Loucy (cell line): ENCODE measurements around the gene KIAA1328.

Experiments
- H2AFZ ChIP-seq: fragments of 200-600 bp; sonication (generic); 2 replicates; pipeline ENCODE4 v1.6.0; 2016; ENCODE audit warnings: antibody characterized with exemption, mild to moderate bottlenecking, low read length, moderate library complexity
- H3F3A ChIP-seq: fragments of 200-600 bp; 2 replicates; pipeline ENCODE4 v1.6.0; 2016; ENCODE audit warnings: antibody characterized with exemption, low read depth, mild to moderate bottlenecking
- H3K27me3 ChIP-seq: fragments of 200-600 bp; sonication (generic); 2 replicates; pipeline ENCODE4 v1.6.1; 2014; ENCODE audit warnings: low read length, mild to moderate bottlenecking; ENCODE audit not compliant: insufficient read depth, poor library complexity, severe bottlenecking
- H3K36me3 ChIP-seq: fragments of 200-600 bp; sonication (generic); 2 replicates; pipeline ENCODE4 v1.6.1; 2016; ENCODE audit warnings: low read length; ENCODE audit not compliant: insufficient read depth
- H3K4me1 ChIP-seq: fragments of 200-600 bp; sonication (generic); 2 replicates; pipeline ENCODE4 v1.5.1; 2014; ENCODE audit warnings: low read length, mild to moderate bottlenecking; ENCODE audit not compliant: insufficient read depth, poor library complexity, severe bottlenecking
- H3K4me2 ChIP-seq: fragments of 200-600 bp; sonication (generic); 2 replicates; pipeline ENCODE4 v1.6.0; 2014; ENCODE audit warnings: antibody characterized with exemption, low read length, low read depth, mild to moderate bottlenecking; ENCODE audit not compliant: poor library complexity, severe bottlenecking
- H3K4me3 ChIP-seq: fragments of 200-600 bp; sonication (generic); 2 replicates; pipeline ENCODE4 v1.5.1; 2014; ENCODE audit warnings: low read length, mild to moderate bottlenecking, mixed read lengths; ENCODE audit not compliant: poor library complexity, severe bottlenecking
- H3K79me2 ChIP-seq: fragments of 200-600 bp; sonication (generic); 2 replicates; pipeline ENCODE4 v1.6.1; 2014; ENCODE audit warnings: low read length; ENCODE audit not compliant: insufficient read depth
- H3K9ac ChIP-seq: fragments of 200-600 bp; sonication (generic); 2 replicates; pipeline ENCODE4 v1.6.0; 2014; ENCODE audit warnings: mild to moderate bottlenecking, low read depth, low read length, moderate library complexity; ENCODE audit not compliant: poor library complexity, severe bottlenecking
- H3K9me2 ChIP-seq: fragments of 200-600 bp; sonication (generic); replicated peaks from 2 replicates; pipeline ENCODE4 v1.6.1; 2016; ENCODE audit warnings: low read depth, low read length, mixed read lengths
- H3K9me3 ChIP-seq: fragments of 200-600 bp; sonication (generic); 2 replicates; pipeline ENCODE4 v1.6.1; 2014; ENCODE audit warnings: mild to moderate bottlenecking, antibody characterized with exemption, low read length, low read depth; ENCODE audit not compliant: insufficient read depth
- H4K20me1 ChIP-seq: fragments of 200-600 bp; sonication (generic); 2 replicates; pipeline ENCODE4 v1.6.0; 2014; ENCODE audit warnings: antibody characterized with exemption, low read length, mild to moderate bottlenecking; ENCODE audit not compliant: insufficient read depth, poor library complexity, severe bottlenecking
- EZH2phosphoT487 ChIP-seq: fragments of 200-600 bp; IDR thresholded peaks from 2 replicates; pipeline ENCODE4 v1.6.1; 2018; ENCODE audit warnings: antibody characterized with exemption, mild to moderate bottlenecking, moderate library complexity, borderline replicate concordance
- TF ChIP-seq, protein P1 (sequence below): fragments of 200-600 bp; sonication (generic); conservative IDR thresholded peaks from 2 replicates; pipeline ENCODE4 v1.5.1; 2014; ENCODE audit warnings: mild to moderate bottlenecking, antibody characterized with exemption, low read length

KIAA1328 gene

DNA sequence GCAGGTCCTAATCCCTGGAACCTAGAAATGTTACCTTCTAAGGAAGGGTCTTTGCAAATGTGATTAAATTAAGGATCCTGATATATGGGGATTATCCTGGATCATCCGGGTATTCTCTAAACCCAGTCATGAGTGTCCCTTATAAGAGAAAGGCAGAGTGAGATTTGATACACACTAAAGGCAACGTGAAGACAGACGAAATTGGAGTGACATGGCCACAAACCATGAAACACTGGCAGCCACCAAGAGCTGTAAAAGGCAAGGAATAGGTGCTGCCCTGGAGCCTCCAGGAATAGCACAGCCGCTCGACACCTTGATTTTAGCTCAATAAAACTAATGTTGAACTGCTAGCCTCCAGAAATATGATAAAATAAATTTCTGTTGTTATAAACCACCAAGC is 45.1 kb upstream of the KIAA1328 start:
- Histone ChIP-seq H3K4me2 (no peak overlapping the region), H3K9me2 (no peaks in the 10 kb centered on the region), H3K4me1 (no peaks in the 10 kb centered on the region), H3K79me2 (no peaks in the 10 kb centered on the region), H3K9me3 (no peaks in the 10 kb centered on the region), H3K27me3 (no peaks in the 10 kb centered on the region), H3K9ac (no peak overlapping the region), H3K36me3 (peaks cover 3% of the 10 kb centered on the region; the same call in 1 of the 2 replicates), H2AFZ (no peak overlapping the region), H3F3A (no peaks in the 10 kb centered on the region), H3K4me3 (no peak overlapping the region), H4K20me1 (no peaks in the 10 kb centered on the region)
- TF ChIP-seq, protein P1, sequence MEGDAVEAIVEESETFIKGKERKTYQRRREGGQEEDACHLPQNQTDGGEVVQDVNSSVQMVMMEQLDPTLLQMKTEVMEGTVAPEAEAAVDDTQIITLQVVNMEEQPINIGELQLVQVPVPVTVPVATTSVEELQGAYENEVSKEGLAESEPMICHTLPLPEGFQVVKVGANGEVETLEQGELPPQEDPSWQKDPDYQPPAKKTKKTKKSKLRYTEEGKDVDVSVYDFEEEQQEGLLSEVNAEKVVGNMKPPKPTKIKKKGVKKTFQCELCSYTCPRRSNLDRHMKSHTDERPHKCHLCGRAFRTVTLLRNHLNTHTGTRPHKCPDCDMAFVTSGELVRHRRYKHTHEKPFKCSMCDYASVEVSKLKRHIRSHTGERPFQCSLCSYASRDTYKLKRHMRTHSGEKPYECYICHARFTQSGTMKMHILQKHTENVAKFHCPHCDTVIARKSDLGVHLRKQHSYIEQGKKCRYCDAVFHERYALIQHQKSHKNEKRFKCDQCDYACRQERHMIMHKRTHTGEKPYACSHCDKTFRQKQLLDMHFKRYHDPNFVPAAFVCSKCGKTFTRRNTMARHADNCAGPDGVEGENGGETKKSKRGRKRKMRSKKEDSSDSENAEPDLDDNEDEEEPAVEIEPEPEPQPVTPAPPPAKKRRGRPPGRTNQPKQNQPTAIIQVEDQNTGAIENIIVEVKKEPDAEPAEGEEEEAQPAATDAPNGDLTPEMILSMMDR = no peak
- TF ChIP-seq EZH2phosphoT487 = no peak

DNA sequence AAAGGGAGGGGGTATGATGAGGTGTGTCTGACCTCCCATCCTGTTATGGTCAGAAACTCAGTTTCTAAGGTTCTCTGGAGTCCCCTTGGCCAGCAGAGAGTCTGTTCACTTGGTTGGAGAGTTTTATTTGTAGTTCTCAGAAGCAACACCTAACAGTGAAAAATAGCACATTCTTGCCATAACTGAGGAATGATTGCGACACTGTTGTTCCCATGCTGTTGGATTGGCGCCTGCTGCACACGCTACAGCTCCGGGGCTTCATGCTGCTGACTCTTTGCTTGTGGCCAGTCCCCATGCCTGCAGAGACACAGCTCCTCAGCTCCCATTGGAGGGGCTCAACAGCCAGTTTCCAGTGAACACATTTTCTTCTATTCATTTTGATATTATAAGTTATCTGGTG is 42.2 kb upstream of the KIAA1328 start:
- Histone ChIP-seq H3K4me2 (no peak overlapping the region), H3K9me2 (no peaks in the 10 kb centered on the region), H3K9me3 (peaks cover 5% of the 10 kb centered on the region; the same call in 1 of the 2 replicates), H3K9ac (no peak overlapping the region), H3K27me3 (no peaks in the 10 kb centered on the region), H3K4me1 (no peaks in the 10 kb centered on the region), H2AFZ (no peak overlapping the region), H4K20me1 (no peaks in the 10 kb centered on the region), H3K36me3 (peaks cover 26% of the 10 kb centered on the region; the same call in 1 of the 2 replicates), H3F3A (no peaks in the 10 kb centered on the region), H3K79me2 (no peaks in the 10 kb centered on the region), H3K4me3 (no peak overlapping the region)
- TF ChIP-seq, protein P1 = no peak
- TF ChIP-seq EZH2phosphoT487 = no peak

DNA sequence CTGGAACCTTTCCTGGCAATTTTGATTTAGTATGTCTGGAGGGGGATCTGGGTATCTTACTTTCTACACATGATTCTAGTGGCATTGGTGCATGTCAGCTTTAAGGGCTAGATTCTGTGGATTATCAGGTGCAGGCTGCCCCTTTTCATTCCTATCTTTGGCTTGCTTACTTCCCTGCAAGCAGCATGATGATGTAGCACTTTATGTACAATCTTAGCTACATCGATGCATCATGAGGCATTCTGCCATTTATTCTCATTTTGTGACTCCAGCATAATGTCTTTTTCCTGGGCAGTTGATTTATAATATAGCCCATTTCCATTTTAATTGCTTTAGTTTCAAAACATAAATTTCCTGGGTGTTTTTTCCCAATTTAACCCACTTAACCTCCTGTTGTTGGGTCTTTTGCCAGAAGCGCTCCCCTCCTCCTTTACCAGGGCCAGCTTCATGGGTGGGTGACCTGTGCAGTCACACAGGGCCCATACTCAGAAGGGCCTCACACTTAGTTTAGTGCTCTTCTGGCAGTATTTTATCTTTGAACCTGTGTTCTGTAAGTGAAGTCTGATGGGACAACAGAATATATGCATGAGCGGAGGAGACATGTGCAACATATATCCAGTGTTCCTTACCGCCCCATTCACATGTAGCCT is 36.2 kb upstream of the KIAA1328 start:
- H3K79me2 ChIP-seq = no peaks in the 10 kb centered on the region
- no peaks in the 10 kb centered on the region for H3K4me1 ChIP-seq
- no peaks in the 10 kb centered on the region for H3K27me3 ChIP-seq
- no peaks in the 10 kb centered on the region for H4K20me1 ChIP-seq
- no peak overlapping the region for H3K4me2 ChIP-seq
- no peak overlapping the region for H3K9ac ChIP-seq
- H3F3A ChIP-seq = no peaks in the 10 kb centered on the region
- H3K9me2 ChIP-seq = no peaks in the 10 kb centered on the region
- H3K4me3 ChIP-seq = no peak overlapping the region
- peaks cover 5% of the 10 kb centered on the region; the same call in 1 of the 2 replicates for H3K9me3 ChIP-seq
- peaks cover 86% of the 10 kb centered on the region for H3K36me3 ChIP-seq
- no peak overlapping the region for H2AFZ ChIP-seq
- no peak for TF ChIP-seq EZH2phosphoT487
- TF ChIP-seq, protein P1 = no peak
